Skeletal muscle cell (primary cell): ENCODE results near the gene TESK1.
"Not testable (repeated sequence)": the region's sequence is repeated elsewhere in the genome, so short reads cannot be mapped to it uniquely, and the experiment has no call there.

ENCODE experiments used
- DNase-seq: peaks from one replicate; pipeline ENCODE4 v3.0.0-alpha.2; 2010; ENCODE audit warnings: low read depth
- H3K4me3 ChIP-seq: 2 replicates; pipeline ENCODE4 v1.5.1; 2011; ENCODE audit warnings: low read depth, mild to moderate bottlenecking, control low read depth, low read length, moderate library complexity

The TESK1 gene

DNA sequence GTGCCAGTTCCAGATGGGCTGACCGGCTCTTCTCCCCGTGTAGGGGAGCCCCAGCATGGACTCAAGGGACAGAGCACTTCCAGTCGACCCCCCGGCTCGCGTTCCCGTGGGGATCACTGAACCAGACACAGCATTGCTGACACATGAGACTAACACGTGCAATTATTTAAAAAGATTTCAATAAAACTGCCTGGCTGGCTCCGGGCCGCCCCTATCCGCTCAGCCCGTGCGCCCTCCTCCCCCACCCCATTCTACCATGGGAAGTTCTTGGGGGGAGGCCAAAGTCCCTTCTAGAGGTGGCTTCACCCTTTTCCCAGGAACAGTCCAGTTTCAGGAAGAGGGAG, 4.7 kb downstream of the TESK1 start:
- DNase-seq, result no peak
- H3K4me3 ChIP-seq, result no peak overlapping the region

DNA sequence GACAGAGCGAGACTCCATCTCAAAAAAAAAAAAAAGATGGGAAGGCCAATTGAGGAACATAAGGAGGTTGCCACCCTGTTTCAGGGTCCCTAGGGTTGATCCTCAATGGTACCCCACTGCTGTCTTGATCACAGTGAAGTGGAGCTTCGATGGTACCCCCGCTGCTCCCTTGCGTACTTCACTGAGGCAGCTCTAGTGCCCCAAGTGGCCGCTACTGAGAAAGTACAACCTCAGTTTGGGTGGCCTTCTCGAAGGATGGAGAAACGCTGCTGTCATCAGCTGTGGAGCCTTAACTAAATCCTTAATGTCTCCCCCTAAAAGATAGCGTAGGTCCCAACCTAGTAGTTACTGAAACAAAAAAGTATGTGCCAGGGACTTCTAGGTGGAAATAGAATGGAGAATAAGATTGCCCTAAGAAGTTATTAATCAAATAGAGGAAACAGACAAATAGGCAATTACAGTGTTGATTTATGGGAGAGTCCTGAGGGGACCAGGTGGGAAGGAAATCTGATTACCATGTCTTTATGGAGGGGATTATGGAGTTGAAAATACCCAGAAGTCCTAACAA, 6.3 kb downstream of the TESK1 start:
- no peak for DNase-seq

DNA sequence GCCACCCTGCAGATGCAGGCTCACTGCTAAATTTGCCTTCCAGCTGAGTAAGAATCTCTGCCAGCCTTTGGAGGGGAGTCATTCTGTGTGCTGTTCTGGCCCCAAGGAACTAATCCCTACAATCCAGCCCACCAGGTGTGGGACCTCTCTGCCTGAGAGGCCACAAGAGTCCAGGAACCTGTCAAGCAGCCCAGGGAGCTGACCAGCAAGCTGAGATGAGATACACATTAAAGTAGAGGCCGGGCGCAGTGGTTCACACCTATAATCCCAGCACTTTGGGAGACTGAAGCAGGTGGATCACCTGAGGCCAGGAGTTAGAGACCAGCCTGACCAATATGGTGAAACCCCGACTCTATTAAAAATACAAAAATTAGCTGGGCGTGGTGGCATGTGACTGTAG, 7.0 kb downstream of the TESK1 start:
- not testable (repeated sequence) for DNase-seq, H3K4me3 ChIP-seq

More for the DNA sequence above, 6.3 kb downstream of the TESK1 start:
- no peak overlapping the region for H3K4me3 ChIP-seq

DNA sequence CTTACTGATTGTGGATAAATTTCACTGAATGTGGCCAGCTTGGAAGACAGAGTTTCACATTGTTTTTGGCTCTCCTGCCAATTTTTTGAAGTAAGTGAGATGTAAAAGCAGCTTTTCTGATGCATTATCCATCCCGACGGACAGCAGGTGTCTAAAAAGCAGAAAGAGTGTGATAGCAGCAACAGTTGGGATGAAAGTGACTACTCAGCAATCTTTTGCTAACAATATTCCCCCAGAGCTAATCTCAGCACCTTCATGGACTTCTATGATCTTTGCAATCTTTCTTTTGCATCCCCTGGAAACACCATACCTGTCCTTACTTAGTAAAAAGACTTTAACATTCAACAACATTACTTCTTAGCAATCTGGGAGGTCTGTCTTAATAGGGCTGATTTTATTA, 7.8 kb downstream of the TESK1 start:
- DNase-seq, result no peak
- H3K4me3 ChIP-seq, result no peak overlapping the region

DNA sequence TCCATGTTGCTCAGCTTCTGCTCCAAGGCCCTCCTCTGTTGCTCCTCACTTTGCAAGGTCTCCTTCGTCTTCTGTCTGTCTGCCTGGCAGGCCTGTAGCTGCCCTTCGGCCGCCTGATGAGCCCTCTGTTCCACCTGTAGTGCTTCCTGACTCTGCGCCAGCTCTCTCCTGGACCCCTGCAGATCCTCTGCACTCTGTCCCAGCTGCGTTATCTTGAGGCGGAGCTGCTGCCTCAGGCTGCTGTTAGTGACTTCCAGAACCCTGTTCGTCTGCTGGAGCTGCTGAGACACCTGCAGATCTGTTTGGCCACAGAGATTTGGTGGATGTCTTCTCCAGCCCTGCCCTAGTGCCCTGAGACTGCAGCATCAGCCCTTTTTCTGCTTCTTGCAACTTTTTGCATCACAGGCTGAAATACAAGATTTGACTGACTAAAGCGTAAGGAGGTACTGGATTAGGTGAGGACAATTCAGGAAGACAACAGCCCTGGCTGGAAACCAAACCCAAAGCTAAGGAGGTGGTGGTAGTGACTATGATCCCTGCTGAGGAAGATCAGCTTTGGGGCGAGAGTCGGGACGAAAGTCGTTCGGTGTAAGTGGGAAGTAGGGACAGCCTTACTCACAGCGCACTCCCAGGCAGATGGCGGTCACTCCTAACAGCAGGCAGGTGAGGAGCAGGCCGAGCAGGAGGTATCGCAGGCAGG, 11.1 kb downstream of the TESK1 start:
- no peak for DNase-seq
- no peak overlapping the region for H3K4me3 ChIP-seq

DNA sequence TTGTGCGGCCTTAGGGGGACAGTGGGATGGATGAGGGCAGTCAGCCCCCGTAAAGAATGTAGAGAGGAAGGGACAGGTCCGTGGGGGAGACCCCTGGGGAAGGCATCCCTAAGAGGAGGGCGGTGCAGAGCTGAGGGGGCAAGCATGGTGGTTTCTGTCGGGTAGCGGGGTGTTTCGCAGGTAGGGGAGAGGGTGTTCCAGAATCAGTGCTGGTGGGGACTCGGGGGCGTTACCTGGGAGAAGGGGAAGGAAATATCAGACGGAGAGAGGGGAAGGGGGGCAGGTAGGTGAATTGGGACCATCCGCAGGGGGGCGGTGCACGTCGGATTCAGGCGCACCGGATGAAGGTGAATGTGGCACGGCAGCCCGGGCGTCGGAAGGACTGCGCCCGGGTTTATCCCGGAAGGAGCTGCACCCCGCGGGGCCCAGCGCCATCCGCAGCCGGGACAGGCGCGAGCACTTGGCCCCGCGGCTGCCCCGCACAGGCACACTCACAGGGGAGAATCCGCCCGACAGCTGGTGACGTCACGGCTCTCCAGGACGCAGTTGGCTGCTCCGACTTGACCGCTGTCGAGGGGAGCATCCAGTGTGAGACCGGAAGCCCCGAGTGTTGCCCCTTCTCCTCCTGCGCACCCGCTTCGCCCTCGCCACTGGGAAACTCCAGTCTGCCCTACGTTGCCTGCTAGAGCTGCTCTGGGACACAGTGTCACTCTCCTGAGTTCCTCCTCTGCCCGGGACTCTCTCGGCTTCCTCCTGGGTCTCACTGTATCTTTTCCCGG, 11.8 kb downstream of the TESK1 start:
- H3K4me3 ChIP-seq, result peak overlapping the region; percentile 37
- DNase-seq, result no peak

DNA sequence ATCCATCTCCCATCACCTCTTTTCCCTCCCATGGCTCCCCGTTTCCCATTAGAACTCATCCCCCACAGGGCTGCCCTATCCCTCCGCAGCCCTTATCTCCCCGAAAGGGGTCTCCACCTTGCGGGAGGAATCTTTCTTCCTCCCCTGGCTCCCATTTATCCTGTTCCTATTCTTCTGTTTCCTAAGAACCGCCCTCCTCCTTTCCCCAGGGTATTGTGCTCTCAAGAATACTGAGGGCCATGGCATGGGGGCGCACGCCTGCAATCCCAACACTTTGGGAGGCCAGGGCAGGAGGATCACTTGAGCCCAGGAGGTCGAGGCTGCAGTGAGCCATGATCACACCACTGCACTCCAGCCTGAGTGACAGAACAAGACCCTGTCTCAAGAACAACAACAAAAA, 12.5 kb downstream of the TESK1 start:
- no peak for DNase-seq
- H3K4me3 ChIP-seq, result no peak overlapping the region

DNA sequence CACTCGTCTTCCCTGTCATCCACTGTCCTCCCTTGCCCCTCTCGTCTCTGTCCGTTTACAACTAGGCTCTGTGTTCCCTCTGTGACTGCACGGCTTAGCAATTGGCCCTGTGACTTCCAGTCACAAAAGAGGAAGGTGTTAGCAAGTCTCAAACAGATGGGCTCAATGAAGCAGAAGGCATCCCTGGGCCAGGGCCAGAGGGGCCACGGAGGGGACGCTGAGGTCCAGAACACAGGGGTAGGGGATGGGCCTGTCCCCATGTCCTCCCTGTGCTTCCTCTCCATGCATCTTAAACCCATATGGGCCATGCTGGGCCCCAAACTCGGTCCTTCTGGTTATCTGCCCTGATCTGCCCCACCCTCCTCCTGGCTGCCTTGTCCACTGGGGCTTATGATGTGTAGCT, 13.3 kb downstream of the TESK1 start, which contains the start of gene CD72:
Gene CD72, minus strand, starts transcription at position 89 of the 403 bp plus-strand sequence. CDS start 110 bp downstream, outside the sequence.
- DNase-seq, result no peak
- peak within 1 kb of the TSS; percentile 37 for H3K4me3 ChIP-seq

DNA sequence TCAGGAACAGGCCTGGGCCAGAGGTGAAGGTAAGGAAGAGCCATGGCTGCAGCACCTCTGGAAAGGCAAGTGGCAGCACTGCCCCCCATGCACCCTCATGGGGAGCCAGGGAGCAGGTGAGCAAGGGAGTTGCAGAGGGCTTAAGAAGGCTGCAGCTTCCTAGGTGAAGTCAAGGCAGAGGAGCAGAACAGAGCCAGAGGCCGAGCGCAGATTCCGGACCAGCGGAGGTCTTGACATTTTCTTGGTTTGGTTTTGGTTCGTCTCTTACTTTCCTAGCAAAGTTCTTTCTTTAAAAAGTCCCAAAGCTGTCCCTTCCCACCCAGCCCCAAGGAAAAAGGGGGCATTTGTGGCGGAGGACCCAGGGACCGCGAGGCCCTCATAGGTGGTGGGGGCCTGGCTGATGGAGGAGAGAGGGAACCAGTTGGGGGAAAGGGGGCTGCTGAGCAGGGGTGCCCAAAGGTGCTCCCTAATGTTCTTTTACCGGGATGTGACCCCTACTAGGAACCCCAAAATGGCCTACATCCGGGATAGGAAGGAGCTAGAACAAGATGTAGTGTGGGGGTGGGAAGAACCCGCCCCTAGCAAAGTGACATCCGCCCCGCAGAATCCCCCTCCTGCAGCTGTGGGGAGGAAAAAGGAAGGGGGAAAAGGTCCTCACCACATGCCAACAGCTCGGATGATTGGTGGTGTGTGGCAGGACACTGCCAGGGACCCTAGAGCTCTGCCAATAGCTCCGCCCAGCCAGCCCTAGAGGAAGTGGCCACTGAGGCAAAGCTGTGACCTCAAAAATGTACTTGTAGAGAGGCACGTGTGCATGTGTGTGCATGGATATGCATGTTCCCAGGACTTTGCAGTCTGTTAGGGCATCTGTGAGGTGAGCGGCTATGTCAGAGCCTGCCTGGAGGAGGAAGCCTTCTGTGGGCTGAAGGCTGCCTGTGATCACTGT, 14.1 kb downstream of the TESK1 start:
- DNase-seq, result no peak
- no peak overlapping the region for H3K4me3 ChIP-seq

DNA sequence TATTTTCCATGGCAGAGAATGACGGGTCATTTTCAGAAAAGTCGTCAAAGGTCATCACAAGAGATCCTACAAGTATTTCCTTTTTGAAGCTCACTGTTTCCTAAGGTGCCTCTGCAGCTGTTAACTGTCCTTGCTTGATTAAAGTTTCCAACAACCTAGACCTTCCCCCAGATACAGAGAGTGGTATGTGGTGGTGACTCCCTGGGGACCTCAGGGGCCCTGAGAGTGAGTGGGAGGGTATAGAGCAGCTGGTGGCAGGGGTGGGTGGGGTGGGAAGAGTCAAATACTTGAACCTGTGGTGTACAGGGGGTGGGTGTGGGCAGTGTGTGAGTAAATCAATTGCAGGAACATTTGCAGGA, 14.7 kb downstream of the TESK1 start:
- no peak overlapping the region for H3K4me3 ChIP-seq
- no peak for DNase-seq

DNA sequence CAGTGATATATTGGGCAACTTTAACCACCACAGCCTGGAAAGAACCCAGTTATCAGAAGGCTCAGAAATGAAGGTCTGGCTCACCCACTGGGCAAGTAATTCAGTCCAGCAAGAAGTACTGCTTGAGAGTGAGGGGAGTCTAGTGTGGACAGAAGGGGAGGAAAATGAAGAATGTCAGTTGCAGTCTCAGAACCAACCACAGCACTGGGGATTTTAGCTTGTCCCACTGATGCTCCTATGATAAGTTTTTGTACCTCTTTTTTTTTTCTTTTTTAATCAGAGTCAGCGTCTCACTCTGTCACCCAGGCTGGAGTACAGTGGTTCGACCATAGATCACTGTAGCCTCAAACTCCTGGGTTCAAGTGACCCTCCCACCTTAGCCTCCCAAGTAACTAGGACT, 22.5 kb downstream of the TESK1 start:
- H3K4me3 ChIP-seq, result no peak overlapping the region
- no peak for DNase-seq

DNA sequence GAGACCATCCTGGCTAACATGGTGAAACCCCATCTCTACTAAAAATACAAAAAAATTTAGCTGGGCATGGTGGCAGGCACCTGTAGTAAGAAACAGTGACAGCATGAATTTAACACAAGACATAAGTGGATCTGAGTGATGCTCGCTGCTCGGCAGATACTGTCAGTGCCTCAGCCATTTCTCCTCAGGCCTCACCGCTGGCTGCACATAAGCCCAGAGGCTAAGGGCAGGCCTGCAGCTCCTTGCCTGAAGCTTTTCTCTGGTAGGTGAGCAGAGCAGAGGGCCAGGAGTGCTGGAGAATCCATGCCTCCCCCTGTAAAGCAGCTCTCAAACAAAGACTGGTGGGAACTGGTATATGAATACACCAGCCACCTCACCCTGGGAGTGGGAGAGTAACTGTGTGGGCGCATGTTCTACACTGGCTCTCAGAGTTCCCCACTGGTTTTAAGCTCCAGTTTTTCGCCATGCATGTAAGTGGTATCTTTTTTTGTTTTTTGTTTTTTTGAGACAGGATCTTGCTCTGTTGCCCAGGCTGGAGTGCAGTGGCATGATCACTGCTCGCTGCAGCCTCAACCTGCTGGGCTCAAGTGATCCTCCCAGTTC, 23.4 kb downstream of the TESK1 start:
- no peak overlapping the region for H3K4me3 ChIP-seq
- no peak for DNase-seq

DNA sequence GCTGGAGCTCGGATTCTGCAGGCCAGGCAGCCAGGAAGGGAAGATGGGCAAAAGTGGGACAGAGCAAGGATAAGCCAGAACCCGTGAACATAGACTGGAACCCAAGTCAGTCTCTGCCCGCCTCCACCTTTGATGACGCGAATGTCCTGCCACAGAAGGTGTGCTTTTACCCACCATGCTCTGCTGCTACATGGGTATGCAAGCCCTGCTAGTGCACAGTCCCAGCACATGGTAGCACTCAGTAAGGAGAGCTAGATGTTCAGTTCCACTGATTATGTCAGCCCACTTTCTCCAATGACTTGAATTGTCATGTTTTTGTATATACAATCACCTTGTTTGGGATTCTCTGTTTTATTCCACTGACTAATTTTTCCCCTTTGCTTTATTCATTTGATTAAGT, 24.5 kb downstream of the TESK1 start:
- DNase-seq, result no peak
- H3K4me3 ChIP-seq, result no peak overlapping the region

DNA sequence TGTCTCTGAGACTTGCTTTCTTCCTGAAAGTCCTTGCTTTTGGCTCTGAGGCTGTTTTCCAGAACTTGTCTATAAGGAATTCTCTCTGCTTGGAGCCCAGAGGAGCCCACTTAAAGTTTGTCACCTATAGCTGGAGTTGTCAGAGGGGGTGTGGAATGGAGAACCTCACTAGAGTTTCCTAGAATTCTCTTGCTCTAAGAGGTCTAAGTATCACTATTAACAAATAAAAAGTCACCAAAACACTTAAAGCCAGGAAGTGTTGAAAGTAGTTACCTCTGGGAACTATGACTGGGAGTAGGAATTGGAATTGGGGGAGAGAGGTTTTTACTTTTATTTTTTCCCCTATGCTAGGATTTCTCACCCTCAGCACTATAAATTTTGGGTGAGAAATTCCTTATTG, 30.7 kb downstream of the TESK1 start:
- H3K4me3 ChIP-seq, result no peak overlapping the region
- DNase-seq, result no peak

DNA sequence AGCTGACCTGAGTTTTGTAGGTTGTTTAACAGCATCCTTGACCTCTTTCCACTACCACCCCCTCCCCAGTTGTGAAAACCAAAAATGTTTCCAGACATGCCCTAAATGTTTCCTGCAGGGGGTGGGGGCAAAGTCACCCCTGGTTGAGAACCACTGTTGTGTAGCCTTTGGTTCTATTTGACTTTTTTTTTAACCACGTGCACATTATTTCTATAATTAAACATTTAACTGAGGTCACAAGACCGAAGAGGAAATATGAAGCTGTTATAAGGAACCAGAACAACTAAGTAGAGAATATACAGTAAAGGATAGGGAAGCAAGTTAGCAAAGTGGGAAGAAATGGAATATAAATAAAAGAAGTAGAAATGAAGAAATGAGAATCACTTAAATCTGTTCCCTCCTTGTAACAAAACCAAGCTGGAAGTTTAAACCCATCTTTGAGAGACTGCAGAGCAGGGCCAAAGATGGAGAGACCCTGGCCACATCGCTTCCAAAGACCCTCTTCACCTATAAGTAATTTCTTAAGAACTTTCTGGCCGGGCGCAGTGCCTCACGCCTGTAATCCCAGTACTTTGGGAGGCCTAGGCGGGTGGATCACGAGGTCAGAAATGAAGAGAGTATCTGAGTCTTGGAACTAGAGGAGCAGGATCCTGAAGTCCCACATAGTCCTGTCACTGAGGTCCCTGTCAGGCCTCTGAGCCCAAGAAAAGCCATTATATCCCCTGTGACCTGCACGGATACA, 31.2 kb downstream of the TESK1 start:
- no peak for DNase-seq
- H3K4me3 ChIP-seq, result no peak overlapping the region

DNA sequence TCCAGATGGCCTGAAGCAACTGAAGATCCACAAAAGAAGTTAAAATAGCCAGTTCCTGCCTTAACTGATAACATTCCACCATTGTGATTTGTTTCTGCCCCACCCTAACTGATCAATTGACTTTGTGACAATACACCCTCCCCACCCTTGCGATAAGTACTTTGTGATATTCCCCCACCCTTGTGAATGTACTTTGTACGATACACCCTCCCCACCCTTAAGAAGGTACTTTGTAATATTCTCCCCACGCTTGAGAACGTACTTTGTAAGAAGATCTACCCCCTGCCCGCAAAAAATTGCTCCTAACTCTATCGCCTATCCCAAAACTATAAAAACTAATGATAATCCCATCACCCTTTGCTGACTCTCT, 31.8 kb downstream of the TESK1 start:
- not testable (repeated sequence) for H3K4me3 ChIP-seq, DNase-seq

DNA sequence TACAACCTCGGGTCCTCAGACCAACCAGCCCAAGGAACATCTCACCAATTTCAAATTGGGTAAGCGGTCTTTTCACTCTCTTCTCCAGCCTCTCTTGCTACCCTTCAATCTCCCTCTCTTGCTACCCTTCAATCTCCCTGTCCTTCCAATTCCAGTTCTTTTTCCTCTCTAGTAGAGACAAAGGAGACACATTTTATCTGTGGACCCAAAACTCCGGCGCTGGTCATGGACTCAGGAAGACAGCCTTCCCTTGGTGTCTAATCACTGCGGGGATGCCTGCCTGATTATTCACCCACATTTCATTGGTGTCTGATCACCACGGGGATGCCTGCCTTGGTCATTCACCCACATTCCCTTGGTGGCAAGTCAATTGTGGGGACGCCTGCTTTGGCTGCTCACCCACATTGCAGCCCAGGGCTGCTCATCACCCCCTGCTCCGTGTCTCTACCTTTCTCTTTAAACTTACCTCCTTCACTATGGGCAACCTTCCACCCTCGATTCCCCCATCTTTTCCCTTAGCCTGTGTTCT, 32.4 kb downstream of the TESK1 start:
- H3K4me3 ChIP-seq, DNase-seq: not testable (repeated sequence)

DNA sequence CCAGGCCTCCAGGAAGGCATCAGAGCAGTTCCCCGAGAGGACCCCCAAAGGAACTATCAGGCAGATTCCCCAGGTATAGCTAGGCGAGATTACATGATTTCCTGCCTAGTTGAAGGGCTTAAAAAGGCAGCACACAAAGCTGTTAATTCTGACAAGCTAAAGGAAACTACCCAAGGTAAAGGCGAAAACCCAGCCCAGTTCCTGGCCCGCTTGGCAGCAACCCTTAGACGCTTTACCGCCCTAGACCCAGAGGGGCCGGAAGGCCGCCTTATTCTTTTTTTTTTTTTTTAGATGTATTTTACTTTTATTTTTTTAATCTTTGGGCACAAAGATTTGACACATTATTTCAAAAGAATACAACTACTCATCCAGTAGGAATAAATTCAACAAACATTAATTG, 33.7 kb downstream of the TESK1 start:
- not testable (repeated sequence) for H3K4me3 ChIP-seq, DNase-seq

DNA sequence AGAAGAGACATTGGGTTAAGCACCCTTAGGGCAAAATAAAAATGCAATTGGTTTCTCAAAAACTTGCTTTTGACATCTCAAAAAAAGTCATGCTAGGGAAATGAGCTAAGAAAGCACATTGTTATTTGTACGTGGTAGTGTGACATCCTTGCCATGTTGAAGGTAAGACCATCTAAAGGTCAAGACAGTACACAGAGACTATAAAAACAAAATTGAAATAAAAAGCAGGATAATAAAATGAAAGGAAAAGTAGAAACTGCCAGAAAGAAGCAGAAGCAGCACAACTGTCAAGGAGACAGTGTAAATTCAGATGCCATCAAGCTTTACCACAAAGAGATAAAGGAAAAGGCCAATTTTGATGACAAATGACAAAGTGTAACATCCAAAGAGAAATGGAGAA, 34.2 kb downstream of the TESK1 start:
- not testable (repeated sequence) for H3K4me3 ChIP-seq, DNase-seq
